Activated gamma-delta T cell treated with Interleukin-2 at 50 U/mL for 16 hours (primary cell): ENCODE results near the gene CENPA.
"Not testable (repeated sequence)": the region's sequence is repeated elsewhere in the genome, so short reads cannot be mapped to it uniquely, and the experiment has no call there.

Experiments
- DNase-seq: peaks from one replicate; pipeline ENCODE4 v3.0.0-alpha.2; 2020

CENPA gene

GRCh38 chr2:26785431-26786206 lies at the start of gene CENPA:
Gene CENPA (plus strand): TSS chr2:26786056. CDS start chr2:26786197, 141 bp downstream.
- DNase-seq = peak; percentile 95

GRCh38 chr2:26737221-26737620 lies 48.6 kb upstream of the CENPA start:
- no peak for DNase-seq

DNA sequence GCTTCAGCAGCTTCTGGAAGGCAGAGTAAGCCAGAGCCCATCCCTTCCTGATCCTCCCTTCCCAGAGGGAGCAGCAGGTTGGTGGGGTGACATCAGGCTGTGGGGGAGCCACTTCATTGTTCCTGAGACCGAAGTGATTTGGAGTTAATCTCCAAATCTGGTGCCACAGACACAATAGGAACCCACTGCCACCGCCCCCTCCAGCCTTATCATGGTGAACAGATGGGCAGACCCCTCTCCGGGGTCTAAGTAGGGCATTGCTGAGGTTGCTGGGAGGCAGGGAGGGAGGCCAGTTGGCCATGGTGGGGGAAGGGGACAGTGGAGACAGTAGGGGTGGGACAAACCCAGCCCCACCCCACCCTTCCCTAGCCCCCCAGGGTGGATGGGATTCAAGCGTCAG lies 47.4 kb upstream of the CENPA start:
- DNase-seq = no peak

GRCh38 chr2:26739514-26739913 lies 46.3 kb upstream of the CENPA start:
- no peak for DNase-seq

- DNase-seq = no peak
Measured at GRCh38 chr2:26740346-26740745, 45.5 kb upstream of the CENPA start.

DNA sequence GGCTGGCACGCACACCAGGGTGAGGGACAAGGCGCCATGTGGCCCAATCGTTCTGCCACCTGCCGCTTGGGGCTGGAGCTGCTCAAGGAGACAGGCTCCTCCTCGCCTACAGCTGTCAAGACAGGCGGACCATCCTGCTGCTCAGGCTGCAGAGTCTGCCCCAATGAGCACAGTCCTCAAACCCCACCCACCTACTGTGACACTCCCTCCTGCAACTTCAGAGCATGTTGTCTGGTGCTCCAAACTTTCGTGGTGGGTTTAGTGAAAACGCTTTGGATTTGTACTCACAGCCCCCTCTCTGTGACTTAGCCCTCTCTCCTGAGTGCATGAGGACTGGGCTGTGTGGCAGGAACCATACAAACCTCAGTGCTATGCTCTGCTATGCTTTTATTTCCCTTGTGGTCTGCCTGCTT lies 45.0 kb upstream of the CENPA start:
- no peak for DNase-seq

- DNase-seq = no peak
Measured at GRCh38 chr2:26742048-26742770, 43.6 kb upstream of the CENPA start.

- no peak for DNase-seq
Measured at GRCh38 chr2:26743852-26744251, 42.0 kb upstream of the CENPA start.

GRCh38 chr2:26744953-26745352 lies 40.9 kb upstream of the CENPA start:
- DNase-seq = no peak

DNA sequence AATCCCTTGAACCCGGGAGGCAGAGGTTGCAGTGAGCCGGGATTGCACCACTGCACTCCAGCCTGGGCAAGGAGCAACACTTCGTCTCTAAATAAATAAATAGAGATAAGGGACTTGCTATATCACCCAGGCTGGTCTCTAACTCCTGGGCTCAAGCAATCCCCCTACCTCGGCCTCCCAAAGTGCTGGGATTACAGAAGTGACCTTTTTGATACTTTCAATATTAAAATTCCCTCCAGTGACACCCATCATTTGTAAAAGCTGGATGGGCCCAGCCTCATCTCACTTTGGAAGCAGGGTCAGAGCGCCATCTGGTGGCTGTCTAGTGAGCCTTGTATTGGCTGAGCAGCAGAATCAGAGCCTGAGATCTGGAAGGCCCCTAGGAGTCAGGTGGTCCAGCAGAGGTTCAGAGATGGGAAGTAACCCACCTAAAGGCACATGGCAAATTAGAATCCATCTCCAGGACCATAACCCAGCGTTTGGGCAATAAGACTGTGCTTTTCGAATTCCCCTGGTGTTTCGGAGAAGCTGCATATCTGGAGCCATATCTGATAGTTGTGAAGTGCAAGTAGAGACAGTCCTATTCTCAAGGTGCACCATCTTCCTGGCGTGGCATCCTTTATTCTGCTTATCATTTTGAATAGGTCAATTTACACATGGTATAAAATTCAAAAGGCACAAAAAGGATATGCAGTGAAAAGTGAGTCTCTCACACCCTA lies 40.1 kb upstream of the CENPA start:
- peak; percentile 77 for DNase-seq

DNA sequence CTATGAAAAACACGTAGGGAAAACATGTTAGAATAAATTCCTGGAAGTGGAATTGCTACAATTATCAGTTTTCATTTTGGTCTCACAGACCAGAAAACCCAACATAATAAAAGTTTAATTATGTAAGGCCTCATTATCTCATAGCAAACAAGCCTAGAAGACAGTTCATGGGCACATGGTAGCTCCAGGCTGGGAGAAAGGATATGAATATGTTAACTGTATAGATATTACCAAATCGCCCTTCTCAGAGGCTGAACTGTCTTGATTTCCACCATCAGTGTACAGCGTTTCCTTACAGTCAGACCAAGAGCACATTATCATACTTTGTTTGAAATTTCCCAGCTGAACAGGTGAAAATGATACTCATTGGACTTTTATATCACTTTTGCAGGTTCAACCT lies 38.9 kb upstream of the CENPA start:
- no peak for DNase-seq

- not testable (repeated sequence) for DNase-seq
Measured at GRCh38 chr2:26749787-26750420, 36.0 kb upstream of the CENPA start.

- DNase-seq = not testable (repeated sequence)
Measured at GRCh38 chr2:26750467-26750866, 35.4 kb upstream of the CENPA start.

GRCh38 chr2:26752656-26753055 lies 33.2 kb upstream of the CENPA start:
- DNase-seq = no peak

DNA sequence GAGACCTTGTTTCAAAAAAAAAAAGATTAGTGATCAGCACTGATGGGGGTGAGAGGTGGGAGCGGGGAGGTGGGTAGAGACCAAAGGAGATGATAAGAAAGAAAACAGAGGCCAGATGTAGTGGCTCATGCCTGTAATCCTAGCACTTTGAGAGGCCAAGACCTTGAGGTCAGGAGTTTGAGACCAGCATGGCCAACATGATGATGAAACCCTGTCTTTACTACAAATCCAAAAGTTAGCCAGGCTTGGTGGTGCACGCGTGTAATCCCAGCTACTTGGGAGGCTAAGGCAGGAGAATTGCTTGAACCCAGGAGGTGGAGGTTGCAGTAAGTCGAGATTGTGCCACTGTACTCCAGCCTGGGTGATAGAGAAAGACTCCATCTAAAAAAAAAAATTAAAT lies 31.3 kb upstream of the CENPA start:
- DNase-seq = no peak

DNA sequence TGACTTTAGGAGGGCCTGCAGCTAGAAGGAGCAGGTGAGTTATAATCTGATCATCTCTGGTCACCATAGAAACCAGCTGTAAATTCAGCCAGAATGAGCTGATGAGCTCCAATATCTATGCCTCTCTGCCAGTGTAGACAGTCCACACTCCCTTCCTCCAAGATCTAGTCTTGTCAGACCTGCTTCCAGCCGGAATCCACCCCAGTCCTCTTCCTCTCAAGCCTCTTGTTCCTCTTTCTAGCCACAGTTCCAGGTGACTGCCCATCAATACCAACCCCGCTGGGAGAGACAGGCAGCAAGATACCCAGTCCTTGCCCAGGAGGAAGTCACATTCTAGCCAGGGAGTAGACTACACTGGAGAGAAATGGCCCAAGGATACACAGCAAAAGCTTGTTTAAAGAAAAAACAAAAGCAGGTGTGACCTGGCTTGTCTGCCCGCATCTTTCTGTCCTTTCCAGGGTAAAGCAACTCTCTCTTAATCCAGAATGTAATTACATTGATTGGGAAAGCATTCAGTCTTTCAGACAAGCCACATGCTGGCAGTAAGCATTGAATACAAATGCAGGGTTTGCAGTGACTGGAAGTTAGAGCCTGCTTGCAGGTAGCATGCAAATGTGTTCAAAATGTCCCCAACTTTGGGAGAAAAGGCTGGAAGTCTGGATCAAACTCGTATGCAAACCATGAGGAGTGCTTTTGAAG lies 30.7 kb upstream of the CENPA start:
- DNase-seq = no peak

GRCh38 chr2:26756337-26756736 lies 29.5 kb upstream of the CENPA start:
- DNase-seq = no peak

- DNase-seq = no peak
Measured at GRCh38 chr2:26757873-26758789, 27.7 kb upstream of the CENPA start.

- DNase-seq = no peak
Measured at GRCh38 chr2:26758790-26759321, 27.0 kb upstream of the CENPA start.

- no peak for DNase-seq
Measured at GRCh38 chr2:26759845-26760244, 26.0 kb upstream of the CENPA start.

DNA sequence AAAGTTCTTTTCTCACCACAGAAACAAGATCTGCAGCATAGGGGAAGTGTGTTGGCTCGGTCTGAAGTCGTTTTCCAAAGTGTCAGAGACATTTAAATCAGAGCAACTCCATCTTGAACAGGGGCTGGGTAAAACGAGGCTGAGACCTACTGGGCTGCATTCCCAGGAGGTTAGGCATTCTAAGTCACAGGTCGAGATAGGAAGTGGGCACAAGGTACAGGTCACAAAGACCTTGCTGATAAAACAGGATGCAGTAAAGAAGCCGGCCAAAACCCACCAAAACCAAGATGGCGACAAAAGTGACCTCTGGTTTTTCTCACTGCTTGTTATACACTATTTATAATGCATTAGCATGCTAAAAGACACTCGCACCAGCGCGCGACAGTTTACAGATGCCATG lies 24.9 kb upstream of the CENPA start:
- DNase-seq = not testable (repeated sequence)
